ENCODE measurements around the gene CELF3.

Gene CELF3

DNA sequence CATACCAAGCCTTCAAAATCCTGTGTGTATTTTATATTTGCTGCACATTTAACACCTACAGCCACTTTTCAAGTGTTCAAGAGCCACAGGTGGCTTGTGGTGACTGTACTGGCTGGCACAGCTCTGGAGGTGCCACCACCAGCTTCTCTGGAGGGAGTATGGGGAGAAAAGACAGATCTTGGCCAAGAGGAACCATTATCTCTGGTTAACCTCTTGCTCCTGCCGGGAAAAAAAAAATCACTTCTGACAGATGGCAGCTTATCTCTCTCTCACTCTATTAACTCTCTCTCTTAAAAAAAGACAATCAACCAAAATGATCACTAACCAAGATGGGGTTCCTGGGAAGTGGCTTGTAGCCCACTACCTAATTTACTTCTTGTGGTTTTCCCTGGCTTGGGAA is 3.5 kb upstream of the CELF3 start:
- H3K4me3 ChIP-seq (ENCODE audit: low read depth, low read length), result no peak overlapping the region; the same call in 1 of the 2 replicates
- TF ChIP-seq, protein P1, sequence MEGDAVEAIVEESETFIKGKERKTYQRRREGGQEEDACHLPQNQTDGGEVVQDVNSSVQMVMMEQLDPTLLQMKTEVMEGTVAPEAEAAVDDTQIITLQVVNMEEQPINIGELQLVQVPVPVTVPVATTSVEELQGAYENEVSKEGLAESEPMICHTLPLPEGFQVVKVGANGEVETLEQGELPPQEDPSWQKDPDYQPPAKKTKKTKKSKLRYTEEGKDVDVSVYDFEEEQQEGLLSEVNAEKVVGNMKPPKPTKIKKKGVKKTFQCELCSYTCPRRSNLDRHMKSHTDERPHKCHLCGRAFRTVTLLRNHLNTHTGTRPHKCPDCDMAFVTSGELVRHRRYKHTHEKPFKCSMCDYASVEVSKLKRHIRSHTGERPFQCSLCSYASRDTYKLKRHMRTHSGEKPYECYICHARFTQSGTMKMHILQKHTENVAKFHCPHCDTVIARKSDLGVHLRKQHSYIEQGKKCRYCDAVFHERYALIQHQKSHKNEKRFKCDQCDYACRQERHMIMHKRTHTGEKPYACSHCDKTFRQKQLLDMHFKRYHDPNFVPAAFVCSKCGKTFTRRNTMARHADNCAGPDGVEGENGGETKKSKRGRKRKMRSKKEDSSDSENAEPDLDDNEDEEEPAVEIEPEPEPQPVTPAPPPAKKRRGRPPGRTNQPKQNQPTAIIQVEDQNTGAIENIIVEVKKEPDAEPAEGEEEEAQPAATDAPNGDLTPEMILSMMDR (IDR thresholded peaks at IDR 0.05; ENCODE audit: low read depth, low read length), result no peak

GRCh38 chr1:151718666-151719065 is 2.1 kb upstream of the CELF3 start:
- TF ChIP-seq, protein P1 (IDR thresholded peaks at IDR 0.05; ENCODE audit: low read depth, low read length), result no peak
- H3K4me3 ChIP-seq (ENCODE audit: low read depth, low read length), result no peak overlapping the region

DNA sequence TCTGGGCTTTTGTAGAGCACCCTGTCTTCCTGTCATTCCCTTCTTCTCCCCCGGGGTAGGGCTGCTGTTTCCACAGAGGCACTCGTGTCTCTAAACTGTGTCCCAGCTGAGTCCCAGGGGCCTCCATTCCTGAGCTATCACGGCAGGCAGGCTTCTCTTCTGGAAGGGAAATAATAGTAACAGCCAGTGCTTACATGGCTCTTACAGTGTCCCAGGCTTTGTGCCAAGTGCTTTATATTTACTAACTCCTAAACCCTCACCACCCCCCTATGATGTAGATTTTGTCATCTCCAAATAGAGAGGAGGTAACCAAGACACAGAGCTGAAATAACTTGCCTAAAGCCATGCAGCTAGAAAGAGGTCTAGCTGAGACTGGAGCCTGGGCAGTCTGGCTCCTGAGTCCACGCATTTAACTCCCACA is 1.4 kb upstream of the CELF3 start:
- H3K4me3 ChIP-seq (ENCODE audit: low read depth, low read length), result no peak overlapping the region
- TF ChIP-seq, protein P1 (IDR thresholded peaks at IDR 0.05; ENCODE audit: low read depth, low read length), result no peak

GRCh38 chr1:151716405-151716762 is 219 bp downstream of the CELF3 start:
- TF ChIP-seq, protein P1 (IDR thresholded peaks at IDR 0.05; ENCODE audit: low read depth, low read length), result no peak
- no peak overlapping the region for H3K4me3 ChIP-seq (ENCODE audit: low read depth, low read length)

DNA sequence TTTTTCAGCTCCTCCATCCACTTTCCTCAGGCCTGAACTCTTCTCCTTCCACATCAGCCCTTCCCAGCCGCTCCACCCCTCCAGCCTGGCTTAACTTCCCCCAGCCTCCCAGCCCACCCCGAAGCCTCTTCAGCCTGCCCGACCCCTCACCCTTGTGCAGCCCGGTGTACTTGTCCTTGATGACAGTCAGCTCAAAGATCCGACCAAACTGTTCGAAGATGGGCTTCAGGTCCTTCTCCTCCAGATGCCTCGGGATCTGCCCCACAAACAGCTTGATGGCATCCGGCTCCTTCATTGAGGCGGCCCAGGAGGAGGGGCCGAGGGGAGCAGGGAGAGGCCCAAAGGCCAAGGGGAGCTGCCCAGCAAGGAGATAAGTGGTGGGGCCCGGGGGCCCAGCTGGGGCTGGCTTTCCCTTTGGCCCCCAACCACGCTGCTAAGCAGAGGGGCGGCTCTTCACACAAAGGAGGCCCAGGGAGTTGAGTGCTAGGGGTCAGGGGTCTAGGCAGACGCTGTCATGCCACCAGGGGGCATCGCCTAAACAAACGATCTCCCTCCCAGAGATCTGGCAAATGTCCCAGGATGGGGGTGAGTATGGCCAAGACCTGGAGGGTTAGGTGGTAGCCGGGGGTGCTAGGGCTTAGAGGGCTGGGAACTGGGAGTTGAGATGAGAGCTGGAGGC is 738 bp downstream of the CELF3 start:
- TF ChIP-seq, protein P1 (IDR thresholded peaks at IDR 0.05; ENCODE audit: low read depth, low read length), result no peak
- no peak overlapping the region for H3K4me3 ChIP-seq (ENCODE audit: low read depth, low read length)

DNA sequence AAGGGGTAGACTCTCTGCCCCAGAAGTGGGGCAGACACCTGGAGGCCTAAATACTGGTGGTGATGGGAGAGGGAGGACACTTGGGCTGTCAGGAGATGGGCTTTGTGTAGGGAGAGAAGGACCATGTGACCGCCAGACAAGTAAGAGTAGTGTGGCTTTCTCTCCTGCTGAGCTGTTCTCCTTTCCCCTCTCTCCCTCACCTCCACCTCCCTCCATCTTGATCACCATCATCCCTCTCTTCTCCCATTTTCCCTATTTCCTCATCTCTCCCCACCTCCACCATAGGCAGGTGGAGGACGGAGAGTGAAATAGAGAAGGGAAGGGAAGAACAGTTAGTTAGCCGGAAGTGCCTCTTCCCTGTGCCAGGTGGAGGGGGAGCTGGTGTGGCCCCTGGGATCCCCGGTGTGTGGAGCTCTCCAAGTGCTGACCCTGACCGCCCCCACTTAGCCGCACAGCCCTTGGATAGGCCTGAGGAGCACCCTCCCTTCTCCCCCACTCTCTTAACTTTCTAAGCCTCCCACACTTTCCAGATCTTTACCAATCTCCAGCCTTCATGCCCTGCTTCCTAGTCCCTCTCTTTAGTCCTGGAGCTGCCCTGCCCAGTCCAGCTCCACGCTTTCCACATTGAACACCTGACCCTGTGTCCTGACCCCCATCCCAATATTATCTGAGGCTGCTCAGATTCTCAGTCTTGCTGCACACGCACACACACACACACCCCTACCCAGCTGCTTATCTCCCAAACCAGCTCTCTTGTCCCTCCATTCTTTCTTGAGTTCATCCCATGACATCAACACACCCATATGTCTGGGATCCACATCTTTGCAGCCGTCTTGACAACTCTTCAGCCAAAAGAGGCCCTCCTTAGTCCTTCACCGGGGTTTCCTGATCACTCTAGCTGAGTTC is 1.5 kb downstream of the CELF3 start:
- TF ChIP-seq, protein P1 (IDR thresholded peaks at IDR 0.05; ENCODE audit: low read depth, low read length), result no peak
- no peak overlapping the region for H3K4me3 ChIP-seq (ENCODE audit: low read depth, low read length)

DNA sequence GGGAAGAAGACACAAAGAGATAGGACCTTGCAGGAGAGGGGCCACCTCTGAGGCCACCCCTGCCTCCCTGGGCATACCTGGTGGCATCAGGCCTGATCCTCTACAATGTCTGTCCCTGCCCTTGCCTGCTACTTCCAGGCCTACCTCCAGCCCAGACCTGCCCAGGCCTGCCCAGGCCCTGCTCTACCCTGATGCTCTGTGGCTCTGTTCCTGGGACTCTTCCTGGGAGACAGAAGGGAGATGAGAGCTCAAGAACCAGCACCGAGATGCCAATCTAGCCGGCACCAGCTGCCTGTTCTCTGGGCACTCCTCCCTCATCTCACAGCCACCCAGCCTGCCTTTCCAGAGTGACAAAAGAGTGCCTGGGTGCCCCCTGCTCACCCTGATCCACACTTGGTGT is 2.7 kb downstream of the CELF3 start:
- TF ChIP-seq, protein P1 (IDR thresholded peaks at IDR 0.05; ENCODE audit: low read depth, low read length), result no peak
- no peak overlapping the region for H3K4me3 ChIP-seq (ENCODE audit: low read depth, low read length)

All from WI38 (cell line).